Natural killer cell treated with Interleukin-12 subunit alpha and Interleukin-12 subunit beta and Interleukin-15 and Interleukin-18, amount 100 ng/mL, for 72 hours (primary cell): ENCODE results near the gene ENAH. TPM values are rescaled to one million over a fixed set of nuclear protein-coding genes. Genes with fewer than 3 reads are reported as not detected.

ENCODE experiments used
- ATAC-seq, 2 donors: fragments of 150-1000 bp; cut with Tn5 transposase in 1 of 2; sonication (Bioruptor Pico), chemical (Tn5 transposase) in 1 of 2; 2 replicates each; pipeline ENCODE4 v1.10.0; 2021
- DNase-seq: peaks from one replicate; pipeline ENCODE4 v3.0.0; 2022; ENCODE audit warnings: low spot score
- H3K27ac Mint-ChIP-seq, 2 donors: 1 replicate in 1 of 2; 2 replicates in 1 of 2; pipeline ENCODE4 v1.8.0; 2022; ENCODE audit warnings: mixed read lengths in 2 of 2, mild to moderate bottlenecking in 1 of 2, moderate library complexity in 1 of 2
- H3K27me3 Mint-ChIP-seq, 2 donors: 1 replicate in 1 of 2; 2 replicates in 1 of 2; pipeline ENCODE4 v1.8.0; 2022; ENCODE audit warnings: mixed read lengths in 2 of 2
- H3K36me3 Mint-ChIP-seq: one replicate; pipeline ENCODE4 v1.8.0; 2022; ENCODE audit warnings: mixed read lengths
- H3K4me1 Mint-ChIP-seq, 2 donors: 1 replicate in 1 of 2; 2 replicates in 1 of 2; pipeline ENCODE4 v1.8.0; 2022; ENCODE audit warnings: low read depth in 2 of 2, mixed read lengths in 2 of 2, mild to moderate bottlenecking in 1 of 2
- H3K4me3 Mint-ChIP-seq: one replicate; pipeline ENCODE4 v1.8.0; 2022; ENCODE audit warnings: mixed read lengths
- H3K9me3 Mint-ChIP-seq: 2 replicates; pipeline ENCODE4 v1.8.0; 2022; ENCODE audit warnings: mixed read lengths
- total RNA-seq, 2 donors: library from RNA; stranded (reverse); gene quantifications; one replicate each; pipeline ENCODE4 v1.2.3, GENCODE V29; 2022

Gene ENAH
- total RNA-seq, 2 donors from 2014 or later: 0.52 TPM; not detected in 1

DNA sequence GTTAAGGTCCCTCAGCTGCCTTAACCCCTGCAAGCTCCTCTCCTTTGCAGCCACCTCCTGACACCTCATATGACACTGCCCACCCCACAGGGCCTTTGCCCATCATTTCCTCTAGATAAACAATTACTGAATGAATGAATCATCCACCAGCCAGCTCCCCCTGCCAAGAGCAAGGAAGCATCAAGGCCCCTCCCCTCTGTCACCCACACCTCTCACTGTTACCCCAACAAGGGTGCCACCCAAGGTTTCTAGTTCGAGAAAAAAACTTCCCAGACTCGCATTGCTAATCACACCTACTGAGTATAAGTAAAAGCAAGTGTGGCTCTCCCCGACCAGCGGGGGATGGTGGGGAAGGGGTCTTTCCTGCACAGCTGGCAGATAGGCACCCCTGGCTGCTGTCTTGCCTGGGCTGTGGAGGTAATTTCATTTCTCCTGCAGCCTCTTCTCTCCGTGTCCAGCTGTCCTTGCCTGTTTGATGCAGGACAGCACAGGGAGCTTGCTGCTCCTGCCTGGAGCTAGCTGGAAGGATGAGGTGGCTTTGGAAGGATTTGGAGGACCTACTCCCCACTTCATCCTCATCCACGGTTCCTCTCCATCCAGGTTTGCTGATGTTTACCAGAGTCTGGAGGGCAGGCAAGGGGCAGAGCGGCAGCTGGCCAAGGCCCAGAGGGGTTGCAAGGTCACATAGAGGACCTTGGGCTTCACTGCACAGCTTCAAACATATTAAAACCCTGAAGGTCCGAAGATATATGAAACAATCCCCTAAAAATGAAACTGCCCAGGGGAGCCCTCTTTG is 192.0 kb downstream of the ENAH start:
- DNase-seq (peak; percentile 81), ATAC-seq (peak; percentile 88 to 89)
- Mint-ChIP-seq H3K4me1 (peaks cover 64 to 72% of the 10 kb centered on the region in 2 donors), H3K27ac (peak overlapping the region; percentile 10 to 66), H3K27me3 (no peaks in the 10 kb centered on the region), H3K9me3 (no peaks in the 10 kb centered on the region), H3K4me3 (peak overlapping the region; percentile 72), H3K36me3 (no peaks in the 10 kb centered on the region)

DNA sequence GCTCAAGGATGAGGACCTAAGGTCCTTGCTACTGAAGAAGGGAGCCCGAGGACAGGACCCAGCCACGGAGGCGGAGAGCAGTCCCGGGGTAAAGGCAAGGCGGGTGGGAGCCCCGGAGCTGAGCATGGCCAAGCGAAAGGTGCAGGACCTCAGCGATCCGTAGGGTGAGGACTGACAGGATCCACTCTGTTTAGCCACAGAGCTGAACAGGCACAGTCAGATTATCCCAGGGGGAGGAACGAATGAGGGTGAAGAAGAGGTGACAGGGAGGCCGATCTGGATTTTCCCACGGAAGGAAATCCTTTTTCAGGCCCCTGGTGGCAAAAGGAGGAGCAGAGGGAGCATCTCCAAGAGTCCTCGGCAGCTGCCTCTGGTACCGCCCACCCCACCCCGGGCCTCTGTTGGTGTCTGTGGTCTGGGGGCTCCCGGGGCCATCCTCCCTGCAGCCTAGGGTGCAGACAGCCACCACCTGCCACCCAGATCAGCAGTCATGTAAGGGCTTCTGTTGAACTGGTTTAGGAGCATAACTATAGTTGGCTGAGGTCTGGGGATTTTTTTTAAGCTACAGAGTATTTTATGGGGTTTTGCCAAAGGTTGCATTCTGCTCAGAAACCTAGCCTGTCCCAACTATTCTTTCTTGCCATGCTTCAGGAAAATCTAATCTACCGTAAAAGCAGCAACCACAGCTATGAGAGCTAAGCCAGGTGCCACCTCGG is 192.7 kb downstream of the ENAH start:
- H3K27ac Mint-ChIP-seq: peak overlapping the region; percentile 10 to 66
- H3K36me3 Mint-ChIP-seq: no peaks in the 10 kb centered on the region
- ATAC-seq (peak; percentile 25 to 37), DNase-seq (peak; percentile 32)
- H3K4me3 Mint-ChIP-seq: peak overlapping the region; percentile 72
- H3K9me3 Mint-ChIP-seq: no peaks in the 10 kb centered on the region
- H3K27me3 Mint-ChIP-seq: no peaks in the 10 kb centered on the region
- H3K4me1 Mint-ChIP-seq: peaks cover 62 to 70% of the 10 kb centered on the region in 2 donors

DNA sequence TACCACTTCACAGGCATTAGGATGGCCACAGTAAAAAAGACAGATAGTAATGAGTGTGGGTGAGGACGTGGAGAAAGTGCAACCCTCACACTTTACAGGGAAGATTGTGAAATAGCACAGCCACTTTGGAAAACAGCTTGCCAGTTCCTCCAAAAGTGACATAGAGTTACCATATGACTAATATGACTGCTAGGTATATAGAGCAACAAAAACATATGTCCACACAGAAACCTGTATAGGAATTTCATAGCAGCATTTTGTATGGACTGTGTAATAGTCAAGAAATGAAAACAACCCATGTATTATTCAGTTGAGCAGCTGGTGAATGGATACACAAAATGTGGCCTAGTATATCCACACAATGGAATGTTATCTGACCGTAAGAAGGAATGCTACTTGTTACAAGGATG is 194.7 kb downstream of the ENAH start:
- ATAC-seq: peak; percentile 21 to 63
- H3K27ac Mint-ChIP-seq: peak overlapping the region; percentile 52 to 81
- H3K9me3 Mint-ChIP-seq: no peaks in the 10 kb centered on the region
- H3K4me3 Mint-ChIP-seq: peak overlapping the region; percentile 47
- DNase-seq: peak; percentile 70
- H3K4me1 Mint-ChIP-seq: peaks cover 72 to 81% of the 10 kb centered on the region in 2 donors
- H3K27me3 Mint-ChIP-seq: peaks cover 0 to 3% of the 10 kb centered on the region in 2 donors
- H3K36me3 Mint-ChIP-seq: no peaks in the 10 kb centered on the region

DNA sequence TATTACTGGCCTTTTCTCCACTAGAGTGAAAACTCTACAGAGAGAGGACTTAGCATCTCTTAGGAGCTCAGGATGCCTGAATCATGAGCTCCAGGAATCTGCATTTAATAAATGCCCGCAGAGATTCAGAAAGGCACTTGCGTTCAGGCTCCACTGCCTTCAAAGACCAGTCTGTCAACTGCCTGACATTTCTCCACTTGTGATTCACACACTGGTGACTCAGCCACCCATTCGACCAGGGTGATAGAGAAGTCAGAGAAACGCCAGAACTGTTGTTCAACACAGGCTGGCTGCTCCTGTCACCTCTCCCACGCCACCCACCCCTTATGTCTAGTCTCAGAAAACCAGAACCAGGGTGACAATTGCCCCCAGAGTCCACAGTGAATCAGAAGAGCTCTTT is 198.2 kb downstream of the ENAH start:
- Mint-ChIP-seq H3K4me1 (peaks cover 63 to 77% of the 10 kb centered on the region in 2 donors), H3K27ac (peak overlapping the region; percentile 85 to 95), H3K36me3 (no peaks in the 10 kb centered on the region), H3K27me3 (peaks cover 0 to 3% of the 10 kb centered on the region in 2 donors), H3K9me3 (no peaks in the 10 kb centered on the region), H3K4me3 (peak overlapping the region; percentile 85)
- ATAC-seq (peak; percentile 95 to 96), DNase-seq (peak; percentile 90)

DNA sequence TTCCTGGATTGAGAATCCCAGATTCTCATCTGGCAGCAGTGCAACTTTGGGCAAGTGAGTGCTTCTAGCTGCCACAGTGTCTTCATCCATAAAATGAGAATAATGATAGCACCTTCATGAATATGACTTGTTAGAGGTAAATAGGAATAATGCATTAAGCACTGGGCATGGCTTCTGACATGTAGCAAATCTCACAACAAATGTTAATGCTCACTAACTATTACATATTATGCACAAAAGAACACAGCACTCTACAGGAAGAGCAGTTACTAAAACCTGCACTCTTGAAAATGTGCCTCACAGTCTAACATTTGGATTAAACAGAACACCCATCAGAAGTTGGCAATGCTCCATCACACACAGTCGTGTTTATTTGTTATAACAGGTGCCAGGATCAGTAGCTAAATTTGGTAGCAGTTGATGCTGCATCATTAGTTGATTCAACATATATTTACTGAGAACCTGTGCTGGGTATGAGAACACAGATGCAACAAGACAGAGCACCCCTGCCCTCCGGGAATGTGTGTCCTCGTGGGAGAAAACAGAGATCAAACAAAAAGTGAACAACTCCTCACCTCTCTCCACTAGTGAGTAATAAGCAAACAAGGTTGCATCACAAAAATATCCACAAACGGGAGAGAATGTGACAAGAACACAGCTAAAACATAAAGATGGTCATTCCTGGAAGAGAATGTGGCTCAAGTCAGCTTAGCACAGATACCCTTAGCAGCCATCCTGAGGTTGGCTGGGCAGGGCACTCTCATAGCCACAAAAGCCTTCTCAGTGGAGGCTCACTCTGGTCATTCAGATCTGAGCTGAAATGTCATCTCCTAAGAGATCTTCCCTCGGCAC is 198.9 kb downstream of the ENAH start:
- Mint-ChIP-seq H3K9me3 (no peaks in the 10 kb centered on the region), H3K27ac (peak overlapping the region; percentile 85 to 95), H3K36me3 (no peaks in the 10 kb centered on the region), H3K27me3 (peaks cover 0 to 3% of the 10 kb centered on the region in 2 donors), H3K4me3 (peak overlapping the region; percentile 85), H3K4me1 (peaks cover 62 to 76% of the 10 kb centered on the region in 2 donors)
- ATAC-seq (peak; percentile 60 to 66), DNase-seq (peak; percentile 58)

DNA sequence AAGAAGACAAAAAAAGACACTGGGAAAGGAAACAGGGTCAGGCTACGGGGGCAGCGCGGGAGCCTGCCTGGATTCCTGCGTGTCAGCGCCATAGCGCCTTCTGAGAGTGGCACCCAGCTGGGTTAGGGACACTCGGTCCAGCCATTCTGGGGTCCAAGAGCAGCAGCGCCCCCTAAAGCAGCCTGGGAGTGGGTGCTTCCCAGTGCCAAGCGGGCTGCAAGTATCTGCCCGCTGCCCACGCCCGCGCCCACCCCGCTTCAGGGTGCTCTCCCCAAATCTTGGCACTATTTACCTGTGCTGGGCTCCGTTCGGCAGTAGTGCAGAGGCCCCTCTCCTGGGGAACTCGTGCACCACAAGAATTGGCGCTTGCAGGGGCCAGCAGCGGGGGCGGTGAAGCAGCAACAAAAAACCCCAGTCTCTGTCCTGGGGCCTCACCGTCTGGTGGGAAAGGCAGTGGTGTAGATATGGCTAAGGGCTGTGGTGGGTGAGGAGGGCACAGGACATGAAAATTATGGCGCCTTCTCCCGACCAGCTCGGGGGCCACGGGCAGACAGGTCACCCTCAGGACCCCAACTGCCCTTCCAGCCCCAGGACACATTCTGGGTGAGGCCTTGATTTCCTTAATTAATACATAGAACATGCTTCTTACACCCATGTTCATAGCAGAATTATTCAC is 200.9 kb downstream of the ENAH start:
- peak overlapping the region; percentile 51 to 85 for H3K27ac Mint-ChIP-seq

DNA sequence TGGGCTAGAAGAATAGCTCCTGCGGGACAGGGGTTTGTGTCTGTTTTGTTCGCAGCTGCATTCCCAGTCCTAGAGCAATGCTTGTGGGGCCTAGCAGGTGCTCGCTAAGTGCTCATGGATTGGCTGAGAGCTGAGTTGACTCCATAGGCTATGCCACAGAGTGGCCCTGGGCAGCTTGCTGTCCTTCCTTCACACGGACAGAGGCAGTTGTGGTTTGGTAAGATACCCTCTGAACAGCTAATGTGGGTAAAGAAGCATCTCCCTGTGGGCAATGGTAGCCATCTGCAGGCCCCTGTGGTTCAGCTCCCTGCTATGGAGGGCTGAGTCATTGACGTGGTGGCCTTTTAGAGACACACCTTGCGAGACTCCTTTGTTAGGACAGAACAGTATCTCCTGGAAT is 201.6 kb downstream of the ENAH start:
- ATAC-seq: no peak
- H3K27ac Mint-ChIP-seq: peak overlapping the region; percentile 47 to 65
- no peaks in the 10 kb centered on the region for H3K36me3 Mint-ChIP-seq
- peak; percentile 45 for DNase-seq
- no peak overlapping the region for H3K4me3 Mint-ChIP-seq
- H3K9me3 Mint-ChIP-seq: no peaks in the 10 kb centered on the region
- peaks cover 0 to 3% of the 10 kb centered on the region in 2 donors for H3K27me3 Mint-ChIP-seq
- peaks cover 56 to 58% of the 10 kb centered on the region in 2 donors for H3K4me1 Mint-ChIP-seq

More for the DNA sequence above, 200.9 kb downstream of the ENAH start:
- ATAC-seq (no peak), DNase-seq (peak; percentile 53)
- Mint-ChIP-seq H3K27me3 (peaks cover 0 to 3% of the 10 kb centered on the region in 2 donors), H3K36me3 (no peaks in the 10 kb centered on the region), H3K4me1 (peaks cover 57 to 59% of the 10 kb centered on the region in 2 donors), H3K9me3 (no peaks in the 10 kb centered on the region), H3K4me3 (no peak overlapping the region)

DNA sequence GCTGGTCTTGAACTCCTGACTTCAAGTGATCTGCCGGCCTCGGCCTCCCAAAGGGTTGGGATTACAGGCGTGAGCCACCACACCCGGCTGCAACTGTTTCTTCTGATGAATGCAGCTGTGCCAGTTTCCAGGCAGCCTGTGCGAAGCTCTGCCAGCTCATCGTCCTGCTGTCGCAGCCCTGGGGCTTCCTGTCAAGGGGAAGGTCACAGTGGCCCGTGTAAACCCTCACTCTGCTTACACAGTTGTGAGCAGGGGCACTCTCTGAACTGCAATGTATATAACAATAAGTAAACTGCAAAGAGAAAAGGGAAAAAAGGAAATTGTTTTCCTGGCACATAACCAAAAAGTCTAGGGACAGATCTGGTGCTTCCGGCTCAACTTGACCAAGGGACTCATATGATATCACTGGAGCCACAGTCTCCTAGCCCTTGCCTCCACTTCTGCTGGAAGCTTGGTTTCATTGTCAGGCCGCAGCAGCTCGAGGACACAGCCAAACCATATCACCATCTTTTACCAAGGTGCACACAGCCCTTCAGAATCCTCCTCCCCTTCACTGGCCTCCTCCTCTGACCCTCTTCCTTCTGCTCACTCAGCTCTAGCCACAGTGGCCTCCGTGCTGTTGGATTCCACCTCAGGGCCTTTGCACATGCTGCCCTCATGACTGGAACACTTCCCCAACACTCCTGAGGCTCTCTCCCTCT is 202.3 kb downstream of the ENAH start:
- Mint-ChIP-seq H3K36me3 (no peaks in the 10 kb centered on the region), H3K4me3 (peak overlapping the region; percentile 65), H3K27ac (peak overlapping the region; percentile 47 to 65), H3K27me3 (peaks cover 0 to 3% of the 10 kb centered on the region in 2 donors), H3K9me3 (no peaks in the 10 kb centered on the region), H3K4me1 (peaks cover 62 to 65% of the 10 kb centered on the region in 2 donors)
- DNase-seq: peak; percentile 66
- peak in 1 of 2 donors; percentile 55 for ATAC-seq

DNA sequence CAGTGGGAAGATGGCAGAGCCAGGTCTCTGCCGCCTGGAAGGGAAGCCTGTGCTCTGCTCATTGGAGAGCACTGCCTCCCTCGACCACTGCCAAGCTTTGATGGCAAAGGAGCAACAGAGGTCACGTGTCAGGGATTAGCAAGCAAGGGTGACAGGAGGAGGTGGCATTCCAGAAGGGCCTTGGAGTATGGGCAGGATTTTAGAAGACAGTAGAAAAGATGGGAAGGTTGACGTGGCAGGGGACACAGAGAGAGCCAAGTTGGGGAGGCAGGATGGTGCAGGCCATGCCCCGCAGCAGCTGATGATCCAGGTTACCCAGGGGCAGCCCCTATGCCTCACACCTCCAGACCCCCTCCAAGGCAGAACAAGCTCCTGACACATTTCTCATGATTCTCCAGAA is 203.1 kb downstream of the ENAH start:
- Mint-ChIP-seq H3K27me3 (peaks cover 0 to under 1% of the 10 kb centered on the region in 2 donors), H3K9me3 (no peaks in the 10 kb centered on the region), H3K27ac (peak overlapping the region; percentile 47 to 65), H3K36me3 (no peaks in the 10 kb centered on the region), H3K4me3 (peak overlapping the region; percentile 65), H3K4me1 (peaks cover 64 to 66% of the 10 kb centered on the region in 2 donors)
- no peak for ATAC-seq
- peak; percentile 25 for DNase-seq

DNA sequence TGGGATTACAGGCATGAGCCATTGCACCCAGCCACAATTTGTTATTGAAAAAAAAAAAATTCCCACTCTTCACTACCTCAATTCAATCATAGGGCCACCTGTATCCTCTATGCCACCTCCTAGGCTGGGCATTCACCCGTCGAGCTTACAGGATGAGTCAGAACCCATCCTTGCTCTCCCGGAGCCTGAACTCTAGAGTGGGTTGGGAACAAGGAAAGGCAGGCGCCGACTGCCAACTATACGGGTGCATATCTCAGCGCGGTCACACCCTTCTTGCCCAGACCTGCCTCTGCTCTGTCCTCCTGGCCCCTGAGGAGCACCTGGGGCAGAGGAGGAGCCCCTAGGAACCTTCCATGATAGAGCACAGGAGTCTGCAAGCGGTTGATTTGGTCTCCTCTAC is 203.7 kb downstream of the ENAH start:
- Mint-ChIP-seq H3K36me3 (no peaks in the 10 kb centered on the region), H3K9me3 (no peaks in the 10 kb centered on the region), H3K27me3 (no peaks in the 10 kb centered on the region), H3K27ac (peak overlapping the region; percentile 47 to 65), H3K4me3 (peak overlapping the region; percentile 65), H3K4me1 (peaks cover 64 to 66% of the 10 kb centered on the region in 2 donors)
- DNase-seq: no peak
- no peak for ATAC-seq

DNA sequence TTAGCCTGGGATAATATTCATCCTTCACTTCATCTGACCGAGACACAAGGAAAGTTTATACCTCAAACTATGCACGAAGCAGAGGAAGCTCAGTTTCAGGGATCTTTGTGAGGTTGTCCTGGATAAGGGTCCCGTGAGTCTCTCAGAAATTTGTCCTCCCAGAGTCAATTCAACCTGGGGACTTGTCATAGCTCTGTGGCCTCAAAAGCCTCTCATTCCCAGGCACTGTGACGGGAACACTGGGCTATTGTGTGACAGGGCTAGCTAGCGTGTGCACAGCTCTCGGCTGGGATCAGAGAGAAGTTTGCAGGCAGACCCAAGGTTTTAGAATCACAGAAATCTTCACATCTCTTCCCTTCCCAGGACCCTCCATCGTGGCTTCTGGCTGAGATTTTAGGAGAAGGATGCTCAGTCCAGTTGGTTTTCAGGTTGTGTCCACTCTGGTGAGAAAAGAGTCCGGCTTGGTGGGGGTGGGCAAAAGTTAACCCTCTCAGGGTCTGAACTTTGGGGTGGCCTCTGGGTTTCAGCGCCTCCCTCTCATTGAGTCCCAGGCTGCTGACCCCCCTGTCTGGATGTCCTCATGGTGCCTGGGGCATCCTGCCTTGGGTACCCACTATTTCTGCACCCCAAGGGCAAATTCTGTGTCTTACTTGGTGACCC is 204.6 kb downstream of the ENAH start:
- DNase-seq (peak; percentile 32), ATAC-seq (no peak)
- Mint-ChIP-seq H3K4me1 (peaks cover 59 to 62% of the 10 kb centered on the region in 2 donors), H3K4me3 (no peak overlapping the region), H3K27me3 (no peaks in the 10 kb centered on the region), H3K36me3 (no peaks in the 10 kb centered on the region), H3K27ac (peak overlapping the region in 1 of 2 donors; percentile 92), H3K9me3 (no peaks in the 10 kb centered on the region)

DNA sequence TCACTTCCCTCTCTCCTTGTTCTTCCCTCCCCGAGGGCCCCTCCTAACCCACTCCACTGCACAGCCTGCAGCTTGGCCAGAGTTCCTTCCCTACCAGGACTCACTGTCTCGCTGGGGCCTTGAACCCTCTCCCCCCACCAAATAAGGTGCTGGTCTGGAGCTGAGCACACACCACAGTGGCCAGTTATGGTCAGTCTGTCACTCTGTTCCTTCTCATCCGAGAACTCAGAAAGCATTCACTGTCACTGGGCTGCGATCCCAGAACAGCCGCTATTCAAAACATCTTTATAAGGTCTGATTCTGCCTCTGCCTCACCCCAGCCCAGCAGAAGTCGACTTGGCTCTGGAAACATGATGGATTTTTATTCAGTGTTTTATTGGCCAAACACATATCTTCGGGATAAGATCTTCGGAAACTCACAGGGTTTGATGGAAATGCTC is 205.3 kb downstream of the ENAH start:
- DNase-seq (no peak), ATAC-seq (no peak)
- Mint-ChIP-seq H3K36me3 (no peaks in the 10 kb centered on the region), H3K4me3 (no peak overlapping the region), H3K9me3 (no peaks in the 10 kb centered on the region), H3K4me1 (peaks cover 62% of the 10 kb centered on the region in 2 donors), H3K27ac (peak overlapping the region in 1 of 2 donors; percentile 92), H3K27me3 (no peaks in the 10 kb centered on the region)
